ENCODE results near the gene SLC25A21.

Gene SLC25A21

GRCh38 chr14:37140176-37140575, 32.2 kb downstream of the SLC25A21 start:
- DNase-seq, result no peak

- no peak for DNase-seq
Measured at GRCh38 chr14:37139710-37140109, 32.7 kb downstream of the SLC25A21 start.

GRCh38 chr14:37138898-37139297, 33.5 kb downstream of the SLC25A21 start:
- DNase-seq, result no peak

- no peak for DNase-seq
Measured at GRCh38 chr14:37133284-37133913, 39.0 kb downstream of the SLC25A21 start.

GRCh38 chr14:37131205-37131604, 41.2 kb downstream of the SLC25A21 start:
- no peak for DNase-seq

GRCh38 chr14:37129047-37129446, 43.4 kb downstream of the SLC25A21 start:
- DNase-seq, result no peak

GRCh38 chr14:37124614-37125013, 47.8 kb downstream of the SLC25A21 start:
- no peak for DNase-seq

GRCh38 chr14:37122919-37123639, 49.3 kb downstream of the SLC25A21 start:
- no peak for DNase-seq

GRCh38 chr14:37122288-37122687, 50.1 kb downstream of the SLC25A21 start:
- DNase-seq, result no peak

GRCh38 chr14:37118673-37119366, 53.6 kb downstream of the SLC25A21 start:
- no peak for DNase-seq

- no peak for DNase-seq
Measured at GRCh38 chr14:37116933-37117849, 55.2 kb downstream of the SLC25A21 start.

GRCh38 chr14:37115406-37115805, 57.0 kb downstream of the SLC25A21 start:
- DNase-seq, result no peak

GRCh38 chr14:37114559-37114958, 57.8 kb downstream of the SLC25A21 start:
- no peak for DNase-seq

GRCh38 chr14:37114002-37114401, 58.4 kb downstream of the SLC25A21 start:
- DNase-seq, result no peak

GRCh38 chr14:37098132-37098531, 74.3 kb downstream of the SLC25A21 start:
- no peak for DNase-seq

GRCh38 chr14:37094502-37094901, 77.9 kb downstream of the SLC25A21 start:
- no peak for DNase-seq

- DNase-seq, result no peak
Measured at GRCh38 chr14:37093364-37093763, 79.0 kb downstream of the SLC25A21 start.

GRCh38 chr14:37091651-37092050, 80.8 kb downstream of the SLC25A21 start:
- no peak for DNase-seq

GRCh38 chr14:37090026-37090425, 82.4 kb downstream of the SLC25A21 start:
- DNase-seq, result no peak

- no peak for DNase-seq
Measured at GRCh38 chr14:37089410-37089809, 83.0 kb downstream of the SLC25A21 start.

GRCh38 chr14:37088356-37089215, 83.8 kb downstream of the SLC25A21 start:
- no peak for DNase-seq

GRCh38 chr14:37087520-37087919, 84.9 kb downstream of the SLC25A21 start:
- no peak for DNase-seq

Measured in activated CD8-positive, alpha-beta memory T cell treated with anti-CD3 and anti-CD28 coated beads for 24 hours (primary cell).